Skeletal muscle satellite cell (primary cell): ENCODE data around the gene ZBTB22. TPM values are rescaled to one million over a fixed set of nuclear protein-coding genes. Genes with fewer than 3 reads are reported as not detected.
"Not testable (repeated sequence)": the region's sequence is repeated elsewhere in the genome, so short reads cannot be mapped to it uniquely, and the experiment has no call there.

ENCODE experiments used
- H3K27me3 ChIP-seq: 2 replicates; pipeline ENCODE4 v1.7.0; 2013; ENCODE audit warnings: low read length; ENCODE audit not compliant: control insufficient read depth, insufficient read depth
- H3K36me3 ChIP-seq: 2 replicates; pipeline ENCODE4 v1.7.0; 2013; ENCODE audit warnings: mild to moderate bottlenecking, control low read depth, low read length; ENCODE audit not compliant: insufficient read depth
- H3K4me1 ChIP-seq: 2 replicates; pipeline ENCODE4 v1.7.0; 2013; ENCODE audit warnings: low read length; ENCODE audit not compliant: control insufficient read depth, insufficient read depth
- H3K4me2 ChIP-seq: 2 replicates; pipeline ENCODE4 v1.7.0; 2013; ENCODE audit warnings: mild to moderate bottlenecking, low read length
- H3K4me3 ChIP-seq: 2 replicates; pipeline ENCODE4 v1.7.0; 2013; ENCODE audit warnings: low read length
- H3K9ac ChIP-seq: 2 replicates; pipeline ENCODE4 v1.7.0; 2013; ENCODE audit warnings: mild to moderate bottlenecking, low read depth, low read length, moderate library complexity
- H3K9me3 ChIP-seq: replicated peaks from 2 replicates; pipeline ENCODE4 v1.7.0; 2013; ENCODE audit warnings: mild to moderate bottlenecking, control low read depth, low read length
- total RNA-seq: library from RNA; depleted of rRNA; stranded (reverse); fragments of >200 nt; gene quantifications from 2 replicates; pipeline ENCODE4 v1.2.3, GENCODE V29; 2012; rRNA removed

Gene ZBTB22
- total RNA-seq = 5.9 and 7.6 TPM in 2 replicates

GRCh38 chr6:33317669-33318425 lies at the start of gene ZBTB22:
ZBTB22 (minus strand) TSS chr6:33317744; CDS start chr6:33316916, 828 bp downstream.
- Histone ChIP-seq H3K9ac (peak within 1 kb of the TSS; percentile 78), H3K4me2 (peak within 1 kb of the TSS; percentile 86), H3K9me3 (no peaks in the 10 kb centered on the region), H3K4me3 (peak within 1 kb of the TSS; percentile 90), H3K36me3 (peaks cover 27% of the 10 kb centered on the region), H3K27me3 (no peaks in the 10 kb centered on the region), H3K4me1 (peaks cover 55% of the 10 kb centered on the region)

- no peaks in the 10 kb centered on the region for H3K4me1 ChIP-seq
- no peaks in the 10 kb centered on the region for H3K36me3 ChIP-seq
- H3K9me3 ChIP-seq = no peaks in the 10 kb centered on the region
- no peak overlapping the region for H3K4me2 ChIP-seq
- no peak overlapping the region for H3K9ac ChIP-seq
- H3K4me3 ChIP-seq = no peak overlapping the region
- H3K27me3 ChIP-seq = peaks cover 7% of the 10 kb centered on the region
Observed at GRCh38 chr6:33367009-33367714, 49.6 kb upstream of the ZBTB22 start.

GRCh38 chr6:33365206-33365971 lies 47.8 kb upstream of the ZBTB22 start:
- not testable (repeated sequence) for H3K4me1 ChIP-seq, H3K36me3 ChIP-seq, H3K4me3 ChIP-seq, H3K9ac ChIP-seq, H3K4me2 ChIP-seq, H3K9me3 ChIP-seq
- H3K27me3 ChIP-seq = peaks cover 22% of the 10 kb centered on the region

- not testable (repeated sequence) for H3K36me3 ChIP-seq, H3K4me2 ChIP-seq, H3K4me1 ChIP-seq, H3K9me3 ChIP-seq, H3K9ac ChIP-seq, H3K4me3 ChIP-seq
- H3K27me3 ChIP-seq = peaks cover 30% of the 10 kb centered on the region
Observed at GRCh38 chr6:33364475-33365205, 47.1 kb upstream of the ZBTB22 start.

- H3K27me3 ChIP-seq = peaks cover 37% of the 10 kb centered on the region
- not testable (repeated sequence) for H3K36me3 ChIP-seq, H3K4me1 ChIP-seq, H3K4me2 ChIP-seq, H3K4me3 ChIP-seq, H3K9ac ChIP-seq, H3K9me3 ChIP-seq
Observed at GRCh38 chr6:33363486-33363885, 45.9 kb upstream of the ZBTB22 start.

GRCh38 chr6:33359331-33359730 lies 41.8 kb upstream of the ZBTB22 start:
- Histone ChIP-seq H3K4me3 (no peak overlapping the region), H3K27me3 (peaks cover 45% of the 10 kb centered on the region), H3K9ac (no peak overlapping the region), H3K36me3 (no peaks in the 10 kb centered on the region), H3K9me3 (no peaks in the 10 kb centered on the region), H3K4me1 (no peaks in the 10 kb centered on the region), H3K4me2 (no peak overlapping the region)

- H3K9ac ChIP-seq, H3K4me1 ChIP-seq, H3K4me3 ChIP-seq, H3K4me2 ChIP-seq, H3K36me3 ChIP-seq, H3K9me3 ChIP-seq: not testable (repeated sequence)
- peaks cover 47% of the 10 kb centered on the region for H3K27me3 ChIP-seq
Observed at GRCh38 chr6:33357160-33357871, 39.8 kb upstream of the ZBTB22 start.

GRCh38 chr6:33356295-33356694 lies 38.8 kb upstream of the ZBTB22 start:
- H3K36me3 ChIP-seq = no peaks in the 10 kb centered on the region
- no peak overlapping the region for H3K9ac ChIP-seq
- H3K27me3 ChIP-seq = peaks cover 41% of the 10 kb centered on the region
- H3K4me3 ChIP-seq = no peak overlapping the region
- no peak overlapping the region for H3K4me2 ChIP-seq
- no peaks in the 10 kb centered on the region for H3K4me1 ChIP-seq
- H3K9me3 ChIP-seq = no peaks in the 10 kb centered on the region

- H3K4me1 ChIP-seq, H3K9me3 ChIP-seq, H3K36me3 ChIP-seq, H3K9ac ChIP-seq, H3K4me3 ChIP-seq, H3K4me2 ChIP-seq: not testable (repeated sequence)
- peaks cover 39% of the 10 kb centered on the region for H3K27me3 ChIP-seq
Observed at GRCh38 chr6:33355860-33356259, 38.3 kb upstream of the ZBTB22 start.

GRCh38 chr6:33347816-33348215 lies 30.3 kb upstream of the ZBTB22 start:
- Histone ChIP-seq H3K9me3 (no peaks in the 10 kb centered on the region), H3K27me3 (peaks cover 17% of the 10 kb centered on the region), H3K4me1 (peaks cover 2% of the 10 kb centered on the region), H3K36me3 (no peaks in the 10 kb centered on the region), H3K4me3 (no peak overlapping the region), H3K9ac (no peak overlapping the region), H3K4me2 (no peak overlapping the region)
